SIG-M5 treated with dmso at 0.1 percent for 504 hours (cell line): ENCODE data around the gene PCDH11X.
"Not testable (repeated sequence)": the region's sequence is repeated elsewhere in the genome, so short reads cannot be mapped to it uniquely, and the experiment has no call there.

Experiments used
- DNase-seq: peaks from one replicate; lab custom pipeline; 2025; ENCODE audit not compliant: unreplicated experiment; lab: John Stamatoyannopoulos, UW

The PCDH11X gene, protein sequence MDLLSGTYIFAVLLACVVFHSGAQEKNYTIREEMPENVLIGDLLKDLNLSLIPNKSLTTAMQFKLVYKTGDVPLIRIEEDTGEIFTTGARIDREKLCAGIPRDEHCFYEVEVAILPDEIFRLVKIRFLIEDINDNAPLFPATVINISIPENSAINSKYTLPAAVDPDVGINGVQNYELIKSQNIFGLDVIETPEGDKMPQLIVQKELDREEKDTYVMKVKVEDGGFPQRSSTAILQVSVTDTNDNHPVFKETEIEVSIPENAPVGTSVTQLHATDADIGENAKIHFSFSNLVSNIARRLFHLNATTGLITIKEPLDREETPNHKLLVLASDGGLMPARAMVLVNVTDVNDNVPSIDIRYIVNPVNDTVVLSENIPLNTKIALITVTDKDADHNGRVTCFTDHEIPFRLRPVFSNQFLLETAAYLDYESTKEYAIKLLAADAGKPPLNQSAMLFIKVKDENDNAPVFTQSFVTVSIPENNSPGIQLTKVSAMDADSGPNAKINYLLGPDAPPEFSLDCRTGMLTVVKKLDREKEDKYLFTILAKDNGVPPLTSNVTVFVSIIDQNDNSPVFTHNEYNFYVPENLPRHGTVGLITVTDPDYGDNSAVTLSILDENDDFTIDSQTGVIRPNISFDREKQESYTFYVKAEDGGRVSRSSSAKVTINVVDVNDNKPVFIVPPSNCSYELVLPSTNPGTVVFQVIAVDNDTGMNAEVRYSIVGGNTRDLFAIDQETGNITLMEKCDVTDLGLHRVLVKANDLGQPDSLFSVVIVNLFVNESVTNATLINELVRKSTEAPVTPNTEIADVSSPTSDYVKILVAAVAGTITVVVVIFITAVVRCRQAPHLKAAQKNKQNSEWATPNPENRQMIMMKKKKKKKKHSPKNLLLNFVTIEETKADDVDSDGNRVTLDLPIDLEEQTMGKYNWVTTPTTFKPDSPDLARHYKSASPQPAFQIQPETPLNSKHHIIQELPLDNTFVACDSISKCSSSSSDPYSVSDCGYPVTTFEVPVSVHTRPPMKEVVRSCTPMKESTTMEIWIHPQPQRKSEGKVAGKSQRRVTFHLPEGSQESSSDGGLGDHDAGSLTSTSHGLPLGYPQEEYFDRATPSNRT (N-terminal part only)

DNA sequence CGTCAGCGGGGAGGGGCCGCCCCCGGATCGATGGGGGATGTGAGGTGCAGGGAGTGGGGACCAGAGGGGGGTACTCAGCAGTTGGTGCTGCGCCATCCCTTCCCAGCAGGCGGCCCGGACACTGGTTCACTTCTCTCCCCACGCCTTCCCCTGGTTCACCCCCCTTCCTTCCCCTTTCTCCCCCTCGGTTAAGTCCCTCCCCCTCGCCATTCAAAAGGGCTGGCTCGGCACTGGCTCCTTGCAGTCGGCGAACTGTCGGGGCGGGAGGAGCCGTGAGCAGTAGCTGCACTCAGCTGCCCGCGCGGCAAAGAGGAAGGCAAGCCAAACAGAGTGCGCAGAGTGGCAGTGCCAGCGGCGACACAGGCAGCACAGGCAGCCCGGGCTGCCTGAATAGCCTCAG lies at the start of gene PCDH11X:
TSS of gene PCDH11X (plus strand) at position 241 of the 400 bp plus-strand sequence. CDS start 56,130 bp downstream, outside the sequence.
- peak; percentile 38 for DNase-seq

DNA sequence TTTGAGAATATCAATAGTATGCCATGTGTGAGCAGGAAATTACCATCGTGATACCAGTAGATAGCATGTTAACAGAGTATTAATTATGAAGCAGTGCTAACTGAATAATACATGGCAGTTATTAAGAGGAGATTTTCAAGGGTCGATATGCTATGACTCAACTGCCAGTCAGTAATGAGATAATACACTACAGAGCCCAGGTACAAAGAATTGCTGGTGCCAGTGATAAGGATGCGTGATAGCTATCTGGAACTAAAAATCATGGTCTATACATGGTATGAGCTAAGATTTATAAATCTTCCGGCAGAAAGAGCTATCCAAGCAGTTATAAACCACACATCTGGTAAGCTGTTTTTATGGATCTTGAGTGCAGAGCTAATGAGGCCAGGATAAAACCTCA lies 31.7 kb upstream of the PCDH11X start:
- not testable (repeated sequence) for DNase-seq

DNA sequence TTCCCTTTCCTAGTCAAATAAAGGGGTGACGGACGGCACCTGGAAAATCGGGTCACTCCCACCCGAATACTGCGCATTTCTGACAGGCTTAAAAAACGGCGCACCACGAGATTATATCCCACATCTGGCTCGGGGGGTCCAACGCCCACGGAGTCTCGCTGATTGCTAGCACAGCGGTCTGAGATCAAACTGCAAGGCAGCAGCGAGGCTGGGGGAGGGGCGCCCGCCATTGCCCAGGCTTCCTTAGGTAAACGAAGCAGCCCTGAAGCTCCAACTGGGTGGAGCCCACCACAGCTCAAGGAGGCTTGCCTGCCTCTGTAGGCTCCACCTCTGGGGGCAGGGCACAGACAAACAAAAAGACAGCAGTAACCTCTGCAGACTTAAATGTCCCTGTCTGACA lies 26.2 kb upstream of the PCDH11X start:
- DNase-seq: not testable (repeated sequence)

DNA sequence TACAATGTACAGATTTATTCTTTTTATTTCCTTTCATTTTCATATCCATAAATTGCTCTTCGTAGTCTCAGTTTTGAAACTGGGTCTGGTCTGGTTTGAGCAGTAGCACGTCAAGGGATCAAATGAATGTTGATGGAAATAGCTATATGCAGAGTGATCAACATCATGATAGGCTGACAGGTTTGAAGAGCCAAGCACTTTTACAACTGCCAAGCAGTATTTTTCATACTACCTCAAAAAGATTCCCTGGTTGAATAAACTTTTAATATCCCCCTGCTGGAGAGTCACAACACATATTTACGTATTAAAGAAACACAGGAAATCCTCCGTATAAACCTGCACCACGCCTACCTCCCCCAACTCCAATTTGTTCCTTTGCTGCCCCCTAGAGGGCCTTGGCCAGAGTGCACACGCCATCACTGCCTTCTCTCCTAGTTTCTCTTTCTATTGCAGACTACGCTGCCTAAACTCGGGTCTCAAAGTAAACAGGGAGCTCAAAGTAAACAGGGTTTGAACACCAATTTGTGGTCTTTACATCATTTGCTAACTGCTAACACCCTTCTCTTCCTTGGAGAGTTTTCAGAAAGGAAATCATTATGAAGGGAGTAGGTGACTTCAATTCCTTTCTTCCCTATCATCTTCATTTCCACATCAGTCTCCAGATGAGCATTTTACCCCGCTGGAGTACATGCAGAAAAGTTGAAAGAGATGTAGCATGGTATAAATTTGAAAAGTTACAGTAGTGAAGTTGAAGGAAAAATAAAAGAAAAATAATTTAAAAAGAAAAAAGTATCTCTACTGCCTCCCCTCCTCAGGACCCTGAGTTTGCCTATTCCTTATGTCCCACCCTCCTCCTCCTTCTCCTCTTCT lies 8.3 kb upstream of the PCDH11X start:
- not testable (repeated sequence) for DNase-seq

DNA sequence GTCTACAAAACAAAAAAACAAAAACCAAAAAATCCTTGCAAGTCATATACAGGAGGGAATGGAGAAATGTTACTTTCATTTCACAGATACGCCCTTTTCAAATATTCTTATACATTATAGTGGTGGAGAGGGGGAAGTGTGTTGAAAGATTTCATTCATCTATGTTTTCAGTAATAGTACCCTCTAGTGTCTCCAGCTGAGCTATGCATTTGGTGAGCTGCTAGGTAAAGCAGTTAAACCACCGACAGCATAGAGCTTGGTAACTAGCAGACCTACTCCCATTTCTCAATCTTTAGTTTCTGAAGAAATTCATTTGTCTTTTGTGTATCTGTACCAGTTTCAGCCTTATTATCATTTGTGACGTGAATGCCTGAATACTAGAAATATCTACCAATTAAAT lies 5.2 kb upstream of the PCDH11X start:
- DNase-seq: peak; percentile 29

DNA sequence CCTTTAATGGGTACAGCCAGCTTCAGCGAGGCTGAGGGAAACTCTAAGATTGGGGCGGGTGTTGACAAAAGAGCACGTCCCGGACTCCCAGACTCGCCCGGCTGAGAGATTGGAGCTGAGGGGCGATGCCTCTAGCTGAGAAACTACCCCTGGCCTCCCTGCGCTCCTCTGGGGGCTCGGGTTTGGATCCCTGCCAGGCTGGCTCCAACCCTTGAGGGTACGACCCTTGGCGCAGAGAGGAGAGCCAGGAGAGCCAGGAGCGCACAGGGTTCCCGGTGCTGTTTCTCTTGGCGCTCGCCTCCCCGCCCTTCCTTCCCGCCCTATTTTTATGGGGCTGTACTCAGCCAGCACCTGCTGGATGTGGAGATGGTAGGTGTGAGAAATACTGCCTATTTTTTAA lies 833 bp downstream of the PCDH11X start:
- DNase-seq: not testable (repeated sequence)

DNA sequence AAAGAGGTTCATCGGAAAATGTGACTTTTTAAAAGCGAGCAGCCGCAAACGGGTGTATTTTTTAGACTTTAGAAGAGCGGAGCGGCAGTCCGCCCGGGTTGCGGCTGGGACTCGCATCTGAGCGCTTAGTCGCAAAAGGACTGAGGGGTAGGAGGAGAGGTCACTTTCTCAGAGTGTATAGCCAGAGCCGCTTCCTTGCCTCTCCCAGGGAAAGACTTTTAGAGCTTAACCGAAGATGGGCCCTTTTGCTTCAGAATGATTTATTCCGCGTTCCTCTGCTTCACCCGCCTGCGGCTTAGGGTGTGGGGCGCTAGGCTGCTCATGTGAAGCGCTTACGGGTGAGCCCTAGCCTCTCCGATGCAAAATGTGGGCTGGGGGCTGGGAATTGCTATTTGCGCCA lies 1.5 kb downstream of the PCDH11X start:
- not testable (repeated sequence) for DNase-seq

DNA sequence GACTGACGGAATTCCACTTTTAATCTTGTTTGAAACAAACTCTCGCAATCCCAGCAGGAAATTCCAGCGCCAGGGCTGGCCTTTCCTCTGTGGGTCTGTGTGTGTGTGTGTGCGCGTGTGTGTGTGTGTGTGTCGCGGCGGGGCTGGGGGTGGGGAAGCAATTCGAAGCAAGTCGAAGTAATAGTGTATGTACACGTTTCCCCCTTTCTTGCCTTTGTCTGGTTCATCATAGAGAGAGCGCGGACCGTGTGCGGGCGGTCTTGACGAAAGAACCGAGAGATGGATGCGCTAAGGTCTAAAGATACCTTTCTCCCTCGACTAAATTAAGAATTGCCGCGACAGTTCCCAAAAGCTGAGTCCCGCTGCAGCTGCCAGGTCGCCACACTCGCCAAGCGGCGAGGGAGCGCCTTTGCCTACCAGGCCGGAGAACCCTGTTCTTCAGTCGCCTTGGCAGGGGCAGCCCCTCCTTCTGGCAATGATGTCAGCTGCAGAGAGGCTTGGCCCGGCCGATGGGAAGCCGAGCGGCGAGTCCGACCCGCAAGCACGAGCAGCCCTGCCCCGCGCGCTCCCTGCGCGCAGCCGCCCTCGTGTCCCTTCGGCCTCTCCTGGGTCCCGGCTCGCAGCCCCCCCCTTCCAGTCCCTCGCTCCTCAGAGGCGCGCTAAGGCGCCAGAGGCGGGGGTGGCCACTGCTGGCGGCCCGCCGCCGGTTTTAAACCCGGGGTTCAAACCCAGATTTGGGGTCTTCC lies 2.6 kb downstream of the PCDH11X start:
- DNase-seq: not testable (repeated sequence)

DNA sequence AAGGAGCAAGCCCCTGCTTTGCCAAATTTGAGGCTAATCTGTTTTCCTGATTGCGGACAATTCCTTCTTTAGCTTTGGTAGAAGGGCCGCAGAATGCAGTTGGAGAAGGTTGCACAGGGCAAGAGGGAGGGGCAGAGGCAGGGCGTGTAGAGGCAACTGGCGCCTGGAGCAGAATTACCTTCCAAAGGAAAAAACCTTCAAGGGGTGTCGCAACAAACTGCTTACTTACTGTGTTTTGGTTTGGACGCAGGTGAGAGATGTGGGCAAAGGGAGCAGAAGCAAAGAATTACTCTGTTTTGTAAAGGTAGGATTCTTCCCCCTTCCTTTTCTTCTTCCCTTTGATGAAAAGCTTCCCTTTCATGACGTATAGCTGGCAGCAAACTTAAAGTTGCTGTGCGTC lies 3.6 kb downstream of the PCDH11X start:
- DNase-seq: not testable (repeated sequence)

DNA sequence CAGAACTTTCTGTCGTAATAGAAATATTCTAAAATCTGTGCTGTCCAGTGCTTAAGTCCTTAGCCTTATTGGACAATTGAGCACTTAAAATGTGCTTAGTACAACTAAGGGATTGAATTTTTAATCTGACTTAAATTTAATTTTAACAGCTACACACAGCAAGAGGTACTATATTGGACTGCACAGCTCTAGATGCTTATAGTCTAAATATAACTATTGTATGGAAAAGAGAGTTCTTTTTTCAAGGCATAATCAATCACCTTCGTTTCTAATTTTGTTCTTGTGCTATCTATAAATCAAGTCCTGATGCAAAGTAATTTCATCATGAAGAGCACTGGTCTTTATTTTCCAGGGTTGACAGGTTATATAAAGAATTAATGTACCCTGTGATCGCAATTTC lies 38.4 kb downstream of the PCDH11X start:
- not testable (repeated sequence) for DNase-seq

DNA sequence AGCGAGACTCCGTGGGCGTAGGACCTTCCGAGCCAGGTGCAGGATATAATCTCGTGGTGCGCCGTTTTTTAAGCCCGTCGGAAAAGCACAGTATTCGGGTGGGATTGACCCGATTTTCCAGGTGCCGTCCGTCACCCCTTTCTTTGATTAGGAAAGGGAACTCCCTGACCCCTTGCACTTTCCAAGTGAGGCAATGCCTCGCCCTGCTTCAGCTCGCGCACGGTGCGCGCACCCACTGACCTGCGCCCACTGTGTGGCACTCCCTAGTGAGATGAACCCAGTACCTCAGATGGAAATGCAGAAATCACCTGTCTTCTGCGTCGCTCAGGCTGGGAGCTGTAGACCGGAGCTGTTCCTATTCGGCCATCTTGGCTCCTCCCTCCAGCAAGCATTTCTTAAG lies 46.1 kb downstream of the PCDH11X start:
- DNase-seq: not testable (repeated sequence)
